ENCODE data around the gene SH3GL2.

SH3GL2 gene

DNA sequence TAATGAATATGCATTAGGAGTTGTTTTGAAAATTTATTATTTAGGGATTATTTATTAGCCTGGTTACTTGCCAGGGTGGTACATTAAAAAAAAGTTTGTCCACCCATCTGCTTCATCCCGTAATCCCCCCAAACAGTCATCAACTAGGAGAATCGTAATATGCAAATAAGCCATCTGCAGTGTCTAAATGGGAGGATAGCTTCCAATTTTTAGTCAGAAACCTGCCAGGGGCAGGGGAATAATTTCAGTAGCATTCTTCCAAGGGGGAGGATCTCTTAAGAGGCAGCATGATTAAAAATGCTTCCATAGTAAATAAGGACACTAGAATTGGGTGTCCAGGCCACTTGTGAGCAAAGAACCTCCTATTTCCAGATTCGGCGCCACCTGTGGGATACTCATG lies 43.3 kb downstream of the SH3GL2 start:
- Mint-ChIP-seq H3K4me1 (ENCODE audit: low read depth in 2 of 2) (no peaks in the 10 kb centered on the region), H3K27me3 (no peaks in the 10 kb centered on the region), H3K9me3 (peaks cover 15 to 24% of the 10 kb centered on the region in 2 donors), H3K4me3 (no peak overlapping the region), H3K27ac (no peak overlapping the region), H3K36me3 (ENCODE audit: insufficient read depth) (no peaks in the 10 kb centered on the region)
- ATAC-seq (replicated peaks) (no peak), DNase-seq (no peak)

DNA sequence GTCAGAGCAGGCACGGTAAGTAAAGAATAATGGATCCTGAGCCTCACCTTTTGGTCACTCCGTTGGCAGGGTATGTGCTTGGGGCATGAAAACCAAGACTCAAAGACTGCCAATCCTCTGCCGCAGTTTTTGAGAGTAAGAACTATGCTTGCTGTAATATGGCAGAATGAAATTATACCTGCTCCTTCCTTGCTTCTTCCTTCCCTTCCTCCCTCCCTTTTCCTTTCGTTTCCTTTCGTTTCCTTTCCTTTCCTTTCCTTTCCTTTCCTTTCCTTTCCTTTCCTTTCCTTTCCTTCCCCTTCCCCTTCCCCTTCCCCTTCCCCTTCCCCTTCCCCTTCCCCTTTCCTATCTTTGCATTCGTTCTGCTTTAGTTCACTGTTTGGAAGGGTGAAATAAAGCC lies 43.9 kb downstream of the SH3GL2 start:
- no peaks in the 10 kb centered on the region for H3K27me3 Mint-ChIP-seq
- no peaks in the 10 kb centered on the region for H3K36me3 Mint-ChIP-seq (ENCODE audit: insufficient read depth)
- no peak overlapping the region for H3K27ac Mint-ChIP-seq
- DNase-seq (no peak), ATAC-seq (replicated peaks) (no peak)
- peaks cover 17 to 27% of the 10 kb centered on the region in 2 donors for H3K9me3 Mint-ChIP-seq
- no peak overlapping the region for H3K4me3 Mint-ChIP-seq
- no peaks in the 10 kb centered on the region for H3K4me1 Mint-ChIP-seq (ENCODE audit: low read depth in 2 of 2)

GRCh38 chr9:17623965-17624364 lies 45.1 kb downstream of the SH3GL2 start:
- DNase-seq: no peak
- ATAC-seq (replicated peaks): no peak
- Mint-ChIP-seq H3K9me3 (peaks cover 16 to 31% of the 10 kb centered on the region in 2 donors), H3K27me3 (no peaks in the 10 kb centered on the region), H3K4me1 (ENCODE audit: low read depth in 2 of 2) (no peaks in the 10 kb centered on the region), H3K36me3 (ENCODE audit: insufficient read depth) (no peaks in the 10 kb centered on the region), H3K27ac (no peak overlapping the region), H3K4me3 (no peak overlapping the region)

- Mint-ChIP-seq H3K27me3 (no peaks in the 10 kb centered on the region), H3K4me1 (ENCODE audit: low read depth in 2 of 2) (no peaks in the 10 kb centered on the region), H3K9me3 (peaks cover 16 to 31% of the 10 kb centered on the region in 2 donors), H3K36me3 (ENCODE audit: insufficient read depth) (no peaks in the 10 kb centered on the region), H3K27ac (no peak overlapping the region), H3K4me3 (no peak overlapping the region)
- DNase-seq (no peak), ATAC-seq (replicated peaks) (no peak)
These were observed 45.7 kb downstream of the SH3GL2 start for GRCh38 chr9:17624571-17624970.

DNA sequence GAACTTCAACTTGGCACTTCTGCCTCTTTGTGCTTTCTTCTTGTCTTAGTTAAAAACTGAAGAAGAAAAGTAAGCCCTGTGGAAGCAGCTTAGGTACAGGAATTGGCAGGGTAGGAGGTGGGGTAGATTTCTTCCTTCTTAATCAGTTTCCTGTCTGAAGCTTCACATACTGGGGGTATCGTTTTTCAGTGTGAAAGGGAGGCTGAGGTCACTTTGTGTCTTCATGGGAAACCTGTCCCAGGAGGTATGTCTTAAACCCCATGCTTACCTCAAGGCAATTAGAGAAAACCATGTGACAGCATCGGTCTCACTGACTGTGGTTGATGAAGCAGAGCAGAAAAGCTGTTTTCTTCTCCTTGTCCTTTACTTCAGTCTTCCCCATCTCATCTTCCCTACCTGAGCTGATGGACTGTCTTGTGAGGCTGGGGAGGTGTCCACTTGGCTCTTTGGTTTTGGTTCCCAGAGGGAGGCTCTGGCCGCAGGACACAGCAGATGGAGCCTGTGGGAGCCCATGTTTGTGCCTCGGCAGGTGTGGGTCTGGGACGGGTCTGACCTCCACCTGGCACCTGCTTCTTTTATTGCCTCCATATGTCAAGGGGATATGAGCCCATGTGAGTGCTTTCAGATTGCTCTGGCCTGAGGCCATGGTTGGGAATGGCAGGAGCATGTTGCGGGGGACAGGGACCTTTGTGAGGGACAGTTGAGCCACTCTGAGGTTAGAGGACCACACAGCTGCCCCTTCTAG lies 47.0 kb downstream of the SH3GL2 start:
- no peaks in the 10 kb centered on the region for H3K27me3 Mint-ChIP-seq
- no peaks in the 10 kb centered on the region for H3K4me1 Mint-ChIP-seq (ENCODE audit: low read depth in 2 of 2)
- no peak overlapping the region for H3K4me3 Mint-ChIP-seq
- H3K9me3 Mint-ChIP-seq: peaks cover 11 to 24% of the 10 kb centered on the region in 2 donors
- DNase-seq: no peak
- no peak for ATAC-seq (replicated peaks)
- H3K36me3 Mint-ChIP-seq (ENCODE audit: insufficient read depth): peaks cover 3% of the 10 kb centered on the region
- no peak overlapping the region for H3K27ac Mint-ChIP-seq

DNA sequence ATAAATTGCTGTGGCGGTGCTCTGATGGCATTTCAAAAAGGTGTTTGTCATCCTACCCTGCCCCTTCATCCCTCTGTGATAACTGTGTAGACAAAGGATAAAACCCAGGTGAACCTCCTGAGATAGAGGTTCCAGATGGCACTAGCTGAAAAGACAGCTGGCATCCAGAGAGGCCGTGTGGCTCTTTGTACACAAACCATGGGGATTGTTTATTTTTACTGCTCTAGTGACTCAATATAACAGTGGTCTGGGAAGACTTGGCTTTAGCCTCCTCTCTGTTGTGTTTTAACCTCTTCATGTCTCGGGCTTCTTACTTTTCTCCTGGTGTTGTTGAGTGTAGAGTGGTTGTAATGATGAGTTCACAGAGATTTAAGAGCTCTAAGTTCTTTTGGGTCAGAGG lies 48.8 kb downstream of the SH3GL2 start:
- Mint-ChIP-seq H3K36me3 (ENCODE audit: insufficient read depth) (peaks cover 3% of the 10 kb centered on the region), H3K27ac (no peak overlapping the region), H3K9me3 (peaks cover 11 to 23% of the 10 kb centered on the region in 2 donors), H3K27me3 (no peaks in the 10 kb centered on the region), H3K4me3 (no peak overlapping the region), H3K4me1 (ENCODE audit: low read depth in 2 of 2) (no peaks in the 10 kb centered on the region)
- DNase-seq (no peak), ATAC-seq (replicated peaks) (no peak)

- Mint-ChIP-seq H3K4me1 (ENCODE audit: low read depth in 2 of 2) (no peaks in the 10 kb centered on the region), H3K27me3 (no peaks in the 10 kb centered on the region), H3K36me3 (ENCODE audit: insufficient read depth) (peaks cover 3% of the 10 kb centered on the region), H3K9me3 (peaks cover 8 to 23% of the 10 kb centered on the region in 2 donors), H3K27ac (no peak overlapping the region), H3K4me3 (no peak overlapping the region)
- DNase-seq: no peak
- no peak for ATAC-seq (replicated peaks)
These were observed 49.8 kb downstream of the SH3GL2 start for GRCh38 chr9:17628624-17629023.

DNA sequence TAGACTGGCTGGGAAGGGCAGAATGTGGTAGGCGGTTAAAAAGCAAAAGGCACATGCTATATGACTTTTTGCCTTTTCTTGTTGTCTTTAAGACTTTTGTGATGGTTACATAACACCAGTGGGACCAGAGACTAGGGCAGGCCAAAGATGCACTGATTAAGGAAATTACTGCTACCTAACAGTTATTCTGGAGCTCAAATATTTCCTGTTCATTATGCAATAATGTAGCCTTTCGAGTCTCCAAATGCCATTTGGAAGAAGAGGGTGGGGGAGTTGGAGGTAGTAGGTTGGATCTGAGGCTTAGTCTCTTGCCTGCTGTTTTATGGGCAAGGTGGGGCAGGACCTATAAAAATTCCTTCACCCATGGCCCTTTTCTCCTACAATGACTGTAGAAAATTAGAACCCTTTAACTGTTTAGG lies 51.7 kb downstream of the SH3GL2 start:
- no peaks in the 10 kb centered on the region for H3K27me3 Mint-ChIP-seq
- no peak for ATAC-seq (replicated peaks)

GRCh38 chr9:17631396-17631795 lies 52.5 kb downstream of the SH3GL2 start:
- peaks cover 3% of the 10 kb centered on the region for H3K36me3 Mint-ChIP-seq (ENCODE audit: insufficient read depth)
- no peaks in the 10 kb centered on the region for H3K27me3 Mint-ChIP-seq
- H3K4me3 Mint-ChIP-seq: no peak overlapping the region
- no peak overlapping the region for H3K27ac Mint-ChIP-seq
- ATAC-seq (replicated peaks): no peak
- no peaks in the 10 kb centered on the region for H3K4me1 Mint-ChIP-seq (ENCODE audit: low read depth in 2 of 2)
- no peak for DNase-seq
- H3K9me3 Mint-ChIP-seq: peaks cover 8 to 15% of the 10 kb centered on the region in 2 donors

More for the DNA sequence above, 51.7 kb downstream of the SH3GL2 start:
- H3K27ac Mint-ChIP-seq: no peak overlapping the region
- peaks cover 3% of the 10 kb centered on the region for H3K36me3 Mint-ChIP-seq (ENCODE audit: insufficient read depth)
- no peaks in the 10 kb centered on the region for H3K4me1 Mint-ChIP-seq (ENCODE audit: low read depth in 2 of 2)
- H3K9me3 Mint-ChIP-seq: peaks cover 8 to 15% of the 10 kb centered on the region in 2 donors
- no peak overlapping the region for H3K4me3 Mint-ChIP-seq
- no peak for DNase-seq

DNA sequence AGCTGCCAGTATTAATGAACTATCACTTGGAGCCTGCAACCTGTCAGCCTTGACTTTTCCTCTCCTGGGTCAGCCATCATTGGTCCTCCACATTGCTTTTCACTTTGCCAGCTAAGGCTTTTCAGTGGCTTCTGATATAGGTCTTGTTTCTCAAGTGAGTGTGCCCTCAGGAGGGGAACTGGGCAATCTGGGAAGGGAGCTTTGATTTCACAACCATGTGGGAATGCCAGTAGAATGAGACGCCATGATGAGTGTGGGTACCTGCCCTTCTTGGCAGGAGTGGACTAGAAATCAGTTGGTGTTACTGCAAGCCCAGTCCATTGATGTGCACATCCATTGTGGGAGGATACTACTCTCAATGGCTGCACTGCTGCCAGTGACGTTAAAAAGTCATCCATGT lies 54.1 kb downstream of the SH3GL2 start:
- ATAC-seq (replicated peaks) (no peak), DNase-seq (no peak)
- H3K27me3 Mint-ChIP-seq: no peaks in the 10 kb centered on the region
- no peak overlapping the region for H3K4me3 Mint-ChIP-seq
- H3K9me3 Mint-ChIP-seq: peaks cover 4 to 10% of the 10 kb centered on the region in 2 donors
- H3K36me3 Mint-ChIP-seq (ENCODE audit: insufficient read depth): peaks cover 6% of the 10 kb centered on the region
- no peaks in the 10 kb centered on the region for H3K4me1 Mint-ChIP-seq (ENCODE audit: low read depth in 2 of 2)
- H3K27ac Mint-ChIP-seq: no peak overlapping the region

DNA sequence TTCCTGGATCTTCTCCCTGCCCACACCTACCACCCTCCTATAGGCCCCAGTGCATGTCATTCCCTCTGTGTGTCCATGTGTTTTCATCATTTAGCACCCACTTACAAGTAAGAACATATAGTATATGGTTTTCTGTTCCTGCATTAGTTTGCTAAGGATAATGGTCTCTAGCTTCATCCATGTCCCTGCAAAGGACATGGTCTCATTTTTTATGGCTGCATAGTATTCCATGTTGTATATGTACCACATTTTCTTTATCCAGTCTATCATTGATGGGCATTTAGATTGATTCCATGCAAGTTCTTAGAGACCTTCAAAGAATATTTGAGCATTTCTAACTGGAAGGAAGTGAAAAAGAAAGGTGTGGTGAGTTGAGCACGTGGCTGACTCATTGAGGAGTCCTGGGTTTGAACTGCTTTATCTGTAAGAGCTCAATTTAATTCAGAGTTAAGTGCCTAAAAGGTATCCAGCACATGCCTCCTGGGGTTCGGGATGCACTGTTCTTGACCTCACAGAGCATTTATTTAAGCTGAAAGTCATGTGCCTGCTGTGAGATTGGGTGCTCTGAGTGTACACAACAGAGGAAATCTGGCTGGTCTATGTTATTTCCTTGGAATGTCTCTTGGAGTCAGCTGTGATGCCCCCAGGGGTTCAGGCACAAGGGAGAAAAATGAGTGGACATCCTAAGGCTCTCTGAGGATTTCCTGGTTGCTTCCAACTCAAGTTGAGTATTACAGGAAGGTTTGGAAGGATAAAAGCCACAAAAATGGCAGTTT lies 56.4 kb downstream of the SH3GL2 start:
- peaks cover 6% of the 10 kb centered on the region for H3K36me3 Mint-ChIP-seq (ENCODE audit: insufficient read depth)
- no peaks in the 10 kb centered on the region for H3K4me1 Mint-ChIP-seq (ENCODE audit: low read depth in 2 of 2)
- DNase-seq: no peak
- H3K9me3 Mint-ChIP-seq: peaks cover 4 to 8% of the 10 kb centered on the region in 2 donors
- H3K27me3 Mint-ChIP-seq: no peaks in the 10 kb centered on the region
- H3K4me3 Mint-ChIP-seq: no peak overlapping the region
- H3K27ac Mint-ChIP-seq: no peak overlapping the region
- ATAC-seq (replicated peaks): no peak

DNA sequence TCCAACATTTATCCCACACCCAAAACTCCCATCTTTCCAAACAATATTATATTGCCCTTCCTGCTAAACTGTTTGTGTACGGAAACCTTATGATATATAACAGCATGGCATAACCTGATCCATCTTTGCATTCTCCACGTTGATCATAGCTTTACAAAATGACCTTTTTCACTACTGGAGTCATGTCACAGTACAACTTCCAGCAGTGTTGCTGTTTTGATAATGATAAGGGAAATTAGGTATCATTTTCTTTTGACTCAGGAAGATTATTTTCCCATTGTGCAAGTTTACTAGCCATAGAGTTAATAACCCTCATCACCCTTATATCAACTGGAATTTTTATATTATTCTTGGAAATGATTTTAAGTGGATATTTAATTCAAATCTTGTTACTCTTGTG lies 57.5 kb downstream of the SH3GL2 start:
- H3K4me3 Mint-ChIP-seq: no peak overlapping the region

GRCh38 chr9:17636821-17637220 lies 58.0 kb downstream of the SH3GL2 start:
- H3K27me3 Mint-ChIP-seq: no peaks in the 10 kb centered on the region
- H3K36me3 Mint-ChIP-seq (ENCODE audit: insufficient read depth): peaks cover 3% of the 10 kb centered on the region
- H3K4me3 Mint-ChIP-seq: no peak overlapping the region
- H3K9me3 Mint-ChIP-seq: peaks cover 8% of the 10 kb centered on the region in 2 donors
- H3K27ac Mint-ChIP-seq: no peak overlapping the region
- ATAC-seq (replicated peaks) (no peak), DNase-seq (no peak)
- H3K4me1 Mint-ChIP-seq (ENCODE audit: low read depth in 2 of 2): no peaks in the 10 kb centered on the region

More for the DNA sequence above, 57.5 kb downstream of the SH3GL2 start:
- Mint-ChIP-seq H3K4me1 (ENCODE audit: low read depth in 2 of 2) (no peaks in the 10 kb centered on the region), H3K9me3 (peaks cover 4 to 8% of the 10 kb centered on the region in 2 donors), H3K36me3 (ENCODE audit: insufficient read depth) (peaks cover 3% of the 10 kb centered on the region), H3K27ac (no peak overlapping the region), H3K27me3 (no peaks in the 10 kb centered on the region)
- no peak for ATAC-seq (replicated peaks)
- DNase-seq: no peak

GRCh38 chr9:17637229-17637628 lies 58.4 kb downstream of the SH3GL2 start:
- Mint-ChIP-seq H3K27me3 (no peaks in the 10 kb centered on the region), H3K4me3 (no peak overlapping the region), H3K27ac (no peak overlapping the region), H3K9me3 (peaks cover 8 to 10% of the 10 kb centered on the region in 2 donors), H3K4me1 (ENCODE audit: low read depth in 2 of 2) (no peaks in the 10 kb centered on the region), H3K36me3 (ENCODE audit: insufficient read depth) (peaks cover 3% of the 10 kb centered on the region)
- DNase-seq (no peak), ATAC-seq (replicated peaks) (no peak)
